A673 (cell line): ENCODE measurements around the gene UMAD1. TPM values are rescaled to one million over a fixed set of nuclear protein-coding genes. Genes with fewer than 3 reads are reported as not detected.

Experiments
- BruUV-seq: library from RNA; stranded (reverse); fragments of 400-500 nt; replicated peaks from 2 replicates; lab custom pipeline; 2021; lab: Mats Ljungman, UMichigan
- CTCF ChIA-PET: fragments of 300-600 bp; sonication (Branson Sonifier 250); formaldehyde crosslinking; loops from one replicate; lab custom pipeline; 2022; ENCODE audit warnings: antibody characterized with exemption; lab: Charles Lee
- POLR2A ChIA-PET: fragments of 300-600 bp; sonication (Branson Sonifier 250); formaldehyde crosslinking; loops from one replicate; lab custom pipeline; 2022; ENCODE audit warnings: antibody characterized with exemption; ENCODE audit not compliant: low non-redundant PET; lab: Charles Lee
- DNase-seq: peaks from one replicate; pipeline ENCODE4 v3.0.0-alpha.2; 2015; ENCODE audit warnings: low spot score
- H3K27ac ChIP-seq: fragments of 200-600 bp; sonication (generic); 2 replicates; pipeline ENCODE4 v1.5.1; 2016; ENCODE audit warnings: mixed run types, low read depth, mild to moderate bottlenecking, mixed read lengths, antibody characterized with exemption, low read length; ENCODE audit not compliant: poor library complexity, severe bottlenecking
- H3K27me3 ChIP-seq: fragments of 200-600 bp; sonication (generic); replicated peaks from 2 replicates; pipeline ENCODE4 v1.6.1; 2017; ENCODE audit warnings: mixed run types, low read depth, mild to moderate bottlenecking, mixed read lengths, antibody characterized with exemption, low read length; ENCODE audit not compliant: insufficient read depth, poor library complexity
- H3K36me3 ChIP-seq: fragments of 200-600 bp; sonication (generic); 2 replicates; pipeline ENCODE4 v1.6.1; 2016; ENCODE audit warnings: mixed run types, mild to moderate bottlenecking, mixed read lengths, antibody characterized with exemption, low read length; ENCODE audit not compliant: insufficient read depth, poor library complexity, severe bottlenecking
- H3K4me1 ChIP-seq: fragments of 200-600 bp; sonication (generic); 2 replicates; pipeline ENCODE4 v1.6.1; 2017; ENCODE audit warnings: mixed run types, mild to moderate bottlenecking, mixed read lengths, antibody characterized with exemption, low read length; ENCODE audit not compliant: insufficient read depth, poor library complexity, severe bottlenecking
- H3K4me3 ChIP-seq: fragments of 200-600 bp; sonication (generic); 2 replicates; pipeline ENCODE4 v1.5.1; 2016; ENCODE audit warnings: low read depth, mixed run types, mild to moderate bottlenecking, mixed read lengths, low read length; ENCODE audit not compliant: poor library complexity, severe bottlenecking
- H3K9me3 ChIP-seq: fragments of 200-600 bp; sonication (generic); 2 replicates; pipeline ENCODE4 v1.6.1; 2016; ENCODE audit warnings: mixed run types, low read depth, mild to moderate bottlenecking, mixed read lengths, antibody characterized with exemption, low read length; ENCODE audit not compliant: poor library complexity, severe bottlenecking
- EZH2 ChIP-seq: fragments of 200-600 bp; sonication (generic); IDR thresholded peaks from 2 replicates; pipeline ENCODE4 v1.6.1; 2017; ENCODE audit warnings: borderline replicate concordance, low read depth, mild to moderate bottlenecking, mixed read lengths, antibody characterized with exemption, low read length; ENCODE audit not compliant: poor library complexity, severe bottlenecking
- intact Hi-C: fragments of 100-400 bp; cut with micrococcal nuclease; formaldehyde crosslinking; loops from one replicate; pipeline ENCODE4 v1.10.0; 2022; ENCODE audit not compliant: unreplicated experiment
- total RNA-seq: library from RNA; stranded (reverse); gene quantifications from 2 replicates; pipeline ENCODE4 v1.2.3, GENCODE V29; 2021
- TF ChIP-seq, protein P1 (sequence below): fragments of 300-800, 200-600 bp; sonication (generic); conservative IDR thresholded peaks from 2 replicates; pipeline ENCODE4 v1.5.1; 2017; ENCODE audit warnings: low read depth, mild to moderate bottlenecking, antibody characterized with exemption, low read length, moderate library complexity, mixed read lengths

Gene UMAD1
- total RNA-seq, 1 experiment from 2014 or later: 13.5 TPM

DNA sequence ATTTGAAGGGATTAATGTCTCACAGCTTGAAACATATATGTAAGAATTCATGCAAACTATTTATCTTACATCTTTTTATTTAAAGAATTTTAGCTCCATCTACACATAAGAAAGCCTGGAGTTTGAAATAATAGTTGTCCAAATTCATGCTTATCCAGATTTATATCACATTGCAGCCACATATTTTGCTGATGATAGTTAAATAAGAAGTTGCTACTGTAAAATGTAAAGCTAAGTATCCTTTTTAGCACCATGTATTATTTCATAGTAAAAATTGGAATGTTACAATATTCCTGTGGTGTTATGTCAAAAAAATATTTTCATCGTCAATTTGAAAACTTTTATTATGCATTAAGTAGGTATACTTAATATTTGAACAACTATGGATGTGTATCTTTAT is 27.3 kb upstream of the UMAD1 start:
- H3K36me3 ChIP-seq: no peaks in the 10 kb centered on the region
- DNase-seq: no peak
- H3K4me3 ChIP-seq: no peak overlapping the region
- H3K9me3 ChIP-seq: no peaks in the 10 kb centered on the region
- TF ChIP-seq, protein P1, sequence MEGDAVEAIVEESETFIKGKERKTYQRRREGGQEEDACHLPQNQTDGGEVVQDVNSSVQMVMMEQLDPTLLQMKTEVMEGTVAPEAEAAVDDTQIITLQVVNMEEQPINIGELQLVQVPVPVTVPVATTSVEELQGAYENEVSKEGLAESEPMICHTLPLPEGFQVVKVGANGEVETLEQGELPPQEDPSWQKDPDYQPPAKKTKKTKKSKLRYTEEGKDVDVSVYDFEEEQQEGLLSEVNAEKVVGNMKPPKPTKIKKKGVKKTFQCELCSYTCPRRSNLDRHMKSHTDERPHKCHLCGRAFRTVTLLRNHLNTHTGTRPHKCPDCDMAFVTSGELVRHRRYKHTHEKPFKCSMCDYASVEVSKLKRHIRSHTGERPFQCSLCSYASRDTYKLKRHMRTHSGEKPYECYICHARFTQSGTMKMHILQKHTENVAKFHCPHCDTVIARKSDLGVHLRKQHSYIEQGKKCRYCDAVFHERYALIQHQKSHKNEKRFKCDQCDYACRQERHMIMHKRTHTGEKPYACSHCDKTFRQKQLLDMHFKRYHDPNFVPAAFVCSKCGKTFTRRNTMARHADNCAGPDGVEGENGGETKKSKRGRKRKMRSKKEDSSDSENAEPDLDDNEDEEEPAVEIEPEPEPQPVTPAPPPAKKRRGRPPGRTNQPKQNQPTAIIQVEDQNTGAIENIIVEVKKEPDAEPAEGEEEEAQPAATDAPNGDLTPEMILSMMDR: no peak
- TF ChIP-seq EZH2: no peak
- POLR2A ChIA-PET: no interaction called here
- no peaks in the 10 kb centered on the region for H3K4me1 ChIP-seq
- H3K27ac ChIP-seq: no peak overlapping the region
- CTCF ChIA-PET: no interaction called here
- no peaks in the 10 kb centered on the region for H3K27me3 ChIP-seq
- intact Hi-C loops: no loop called here
- BruUV-seq: no TSS peak

GRCh38 chr7:7614018-7614741 is 26.4 kb upstream of the UMAD1 start:
- no peaks in the 10 kb centered on the region for H3K27me3 ChIP-seq
- intact Hi-C loops: no loop called here
- POLR2A ChIA-PET: interaction anchor here (0.5 kb wide), 1 partner anchor 64 kb away, joined by 3 read pairs; no protein-coding TSS in a partner anchor
- BruUV-seq: no TSS peak
- CTCF ChIA-PET: no interaction called here
- TF ChIP-seq, protein P1: no peak
- no peak for TF ChIP-seq EZH2
- no peaks in the 10 kb centered on the region for H3K9me3 ChIP-seq
- no peak overlapping the region for H3K4me3 ChIP-seq
- H3K27ac ChIP-seq: no peak overlapping the region
- no peaks in the 10 kb centered on the region for H3K4me1 ChIP-seq
- no peaks in the 10 kb centered on the region for H3K36me3 ChIP-seq
- no peak for DNase-seq

DNA sequence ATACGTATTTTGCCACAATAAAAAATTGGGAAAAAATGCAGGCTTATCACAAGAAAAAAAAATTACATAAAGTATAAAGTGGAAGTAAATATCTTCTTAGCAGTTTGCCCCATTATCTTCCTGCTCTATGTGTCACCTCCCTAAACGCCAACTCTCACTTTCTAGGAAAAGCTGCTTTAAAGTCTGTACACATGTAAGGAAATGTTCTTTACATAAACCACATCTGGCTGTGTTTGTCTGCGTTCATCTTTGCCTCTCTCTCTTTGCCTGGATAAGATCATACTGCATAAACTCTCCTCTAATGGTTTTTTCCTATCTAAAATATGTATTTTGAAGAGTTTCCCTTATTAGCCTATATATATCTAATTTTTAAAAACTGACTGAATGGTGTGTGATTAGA is 23.0 kb upstream of the UMAD1 start:
- CTCF ChIA-PET: no interaction called here
- no peak for TF ChIP-seq EZH2
- TF ChIP-seq, protein P1: no peak
- Histone ChIP-seq H3K4me1 (no peaks in the 10 kb centered on the region), H3K27ac (no peak overlapping the region), H3K4me3 (no peak overlapping the region), H3K9me3 (no peaks in the 10 kb centered on the region), H3K36me3 (no peaks in the 10 kb centered on the region), H3K27me3 (no peaks in the 10 kb centered on the region)
- DNase-seq: no peak
- intact Hi-C loops: no loop called here
- no TSS peak for BruUV-seq
- POLR2A ChIA-PET: no interaction called here
